Ovary (tissue), 9 donors: ENCODE measurements around the gene SKAP2. TPM values are rescaled to one million over a fixed set of nuclear protein-coding genes. Genes with fewer than 3 reads are reported as not detected.

ENCODE experiments used
- DNase-seq, 5 donors: peaks; one replicate each; pipeline ENCODE4 v3.0.0-alpha.2; 2019 to 2020
- H3K27ac ChIP-seq, 2 donors: fragments of 200-600 bp; one replicate each; pipeline versions ENCODE4 v1.5.1 to v1.8.0; 2019 to 2022
- H3K27me3 ChIP-seq: fragments of 200-600 bp; one replicate; pipeline ENCODE4 v1.8.0; 2022
- H3K36me3 ChIP-seq: fragments of 200-600 bp; sonication (generic); one replicate; pipeline ENCODE4 v1.5.1; 2019
- H3K4me1 ChIP-seq: one replicate; pipeline ENCODE4 v1.8.1; 2013; ENCODE audit warnings: mild to moderate bottlenecking, moderate library complexity; ENCODE audit not compliant: insufficient read depth
- H3K4me3 ChIP-seq: fragments of 200-600 bp; sonication (generic); one replicate; pipeline ENCODE4 v1.5.1; 2017
- H3K9me3 ChIP-seq, 2 donors: fragments of 200-600 bp in 1 of 2; sonication (generic) in 1 of 2; one replicate each; pipeline versions ENCODE4 v1.5.1 to v1.8.1; 2013 to 2019; ENCODE audit warnings: mild to moderate bottlenecking in 1 of 2, moderate library complexity in 1 of 2
- CTCF ChIP-seq, 3 donors: fragments of 450-650 bp in 2 of 3; fragments of 200-600 bp in 1 of 3; IDR thresholded peaks; one replicate each; pipeline versions ENCODE4 v1.5.1 to v1.8.0; 2016 to 2022; ENCODE audit warnings: antibody characterized with exemption in 3 of 3, mild to moderate bottlenecking in 1 of 3
- EP300 ChIP-seq: sonication (generic); formaldehyde crosslinking; IDR thresholded peaks from one replicate; pipeline ENCODE4 v1.6.1; 2017; ENCODE audit warnings: antibody characterized with exemption
- POLR2A ChIP-seq: fragments of 450-650 bp; IDR thresholded peaks from one replicate; pipeline ENCODE4 v1.6.1; 2017; ENCODE audit warnings: antibody characterized with exemption, mild to moderate bottlenecking, moderate library complexity
- WGBS, 3 donors: extraction: QIAGEN DNeasy Blood & Tissue Kit in 1 of 3; methylation state at CpG; one replicate each; pipeline versions ENCODE4 v1.1.5 to v1.1.7; 2013 to 2017; 5-methylcytosine and 5-hydroxymethylcytosine counted together
- intact Hi-C, 4 donors: fragments of 100-400 bp; cut with DNase I; formaldehyde crosslinking; loops; one replicate each; pipeline versions ENCODE4 v1.11.0 to v1.15.1; 2022 to 2023
- polyA plus RNA-seq, 2 donors: library from polyadenylated mRNA; stranded (reverse); fragments of 200-250 nt in 1 of 2; fragments of 350-450 nt in 1 of 2; fragmentation: Illumina TruSeq in 1 of 2; extraction: RNeasy Lipid Tissue Mini Kit (QIAGEN cat#74804) in 1 of 2; gene quantifications; one replicate each; pipeline ENCODE4 v1.2.3, GENCODE V29; 2013 to 2014
- total RNA-seq, 7 donors: library from RNA; depleted of rRNA in 2 of 7; stranded (reverse); fragments of >200 nt in 2 of 7; fragmentation: NEBNext Ultra II Directional in 3 of 7; extraction: Animal tissue kit (Norgen Biotek cat#: 25700) in 3 of 7; gene quantifications; one replicate each; pipeline versions ENCODE4 v1.1.0 to v1.2.4, GENCODE V29; 2016 to 2023
- donor health status: DM: no; HTN: no; CAD: no; lungs with moderate emphysema.
- donor health status: DM: no; HTN: no; CAD: no.
- donor health status: Bipolar disorder and iron deficiency.
- donor health status: DM: yes; HTN: yes; CAD: no.
- donor health status: DM: no; HTN: no; CAD: no.
- donor health status: DM: yes; HTN: yes; CAD: no.

The SKAP2 gene
- total and polyA plus RNA-seq, 9 donors: 8.6 to 40.8 (median 20.0) TPM

- H3K4me1 ChIP-seq: no peaks in the 10 kb centered on the region
- WGBS, 3 donors: 68 to 71% (median 68%) methylated on average over 14 of the region's 14 CpGs
- intact Hi-C loops: no loop called here
- no peak overlapping the region for H3K4me3 ChIP-seq
- no peak for TF ChIP-seq EP300
- no peak for TF ChIP-seq CTCF (IDR thresholded peaks at IDR 0.05)
- TF ChIP-seq POLR2A: no peak
- no peaks in the 10 kb centered on the region for H3K27me3 ChIP-seq
- H3K36me3 ChIP-seq: no peaks in the 10 kb centered on the region
- no peaks in the 10 kb centered on the region for H3K9me3 ChIP-seq
- no peak for DNase-seq
- no peak overlapping the region for H3K27ac ChIP-seq
Measured at GRCh38 chr7:26630941-26631580, 233.3 kb downstream of the SKAP2 start.

DNA sequence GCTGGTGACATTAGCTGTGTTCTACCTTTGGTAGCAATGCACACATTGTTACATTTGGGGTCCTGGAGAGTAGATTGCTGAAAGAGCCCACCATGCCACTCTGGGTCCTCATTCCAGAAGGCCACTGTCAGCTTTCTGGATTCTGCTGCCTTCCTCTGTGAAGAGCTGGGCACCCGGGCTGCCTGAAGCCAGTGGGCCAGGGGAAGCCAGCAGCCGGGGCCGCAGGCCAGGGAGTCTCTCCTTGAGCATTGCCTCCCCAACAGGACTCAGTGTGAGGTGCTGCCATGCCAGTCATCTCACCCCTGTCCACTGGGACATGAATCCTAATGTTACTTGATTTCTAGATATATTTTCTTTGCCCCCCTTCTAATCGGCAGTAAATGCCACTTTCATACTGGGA, 234.0 kb downstream of the SKAP2 start:
- 88 to 98% (median 91%) methylated on average over 4 of the region's 4 CpGs for WGBS, 3 donors
- H3K4me1 ChIP-seq: no peaks in the 10 kb centered on the region
- H3K9me3 ChIP-seq: no peaks in the 10 kb centered on the region
- H3K27ac ChIP-seq: no peak overlapping the region
- DNase-seq: no peak
- no peaks in the 10 kb centered on the region for H3K27me3 ChIP-seq
- H3K36me3 ChIP-seq: no peaks in the 10 kb centered on the region
- TF ChIP-seq POLR2A (no peak), EP300 (no peak), CTCF (IDR thresholded peaks at IDR 0.05) (no peak)
- intact Hi-C loops: no loop called here
- H3K4me3 ChIP-seq: no peak overlapping the region

DNA sequence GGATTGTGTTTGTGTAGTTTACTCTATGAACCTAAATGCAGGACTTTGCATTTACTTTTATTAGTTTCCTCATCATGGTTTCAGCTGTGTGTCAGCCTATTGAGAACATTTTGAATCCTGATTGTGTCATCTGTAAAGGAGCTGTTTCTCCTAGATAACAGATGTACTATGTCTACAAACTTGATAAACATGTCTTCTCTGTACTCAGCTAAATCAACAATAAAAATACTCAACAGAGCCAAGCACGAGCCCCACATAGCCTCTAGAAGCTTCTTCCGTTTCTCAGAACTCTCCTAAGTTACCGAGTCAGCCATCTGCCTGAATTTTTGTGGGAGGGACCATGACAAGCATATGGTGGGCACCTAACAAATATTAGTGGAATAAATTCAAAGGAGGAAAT, 234.7 kb downstream of the SKAP2 start:
- H3K4me1 ChIP-seq: no peaks in the 10 kb centered on the region
- WGBS, 3 donors: 18 to 33% (median 18%) methylated on average over 3 of the region's 3 CpGs
- intact Hi-C loops: no loop called here
- H3K4me3 ChIP-seq: no peak overlapping the region
- no peaks in the 10 kb centered on the region for H3K9me3 ChIP-seq
- TF ChIP-seq EP300 (no peak), POLR2A (no peak), CTCF (IDR thresholded peaks at IDR 0.05) (no peak)
- H3K27ac ChIP-seq: no peak overlapping the region
- no peak for DNase-seq
- H3K36me3 ChIP-seq: no peaks in the 10 kb centered on the region
- no peaks in the 10 kb centered on the region for H3K27me3 ChIP-seq

DNA sequence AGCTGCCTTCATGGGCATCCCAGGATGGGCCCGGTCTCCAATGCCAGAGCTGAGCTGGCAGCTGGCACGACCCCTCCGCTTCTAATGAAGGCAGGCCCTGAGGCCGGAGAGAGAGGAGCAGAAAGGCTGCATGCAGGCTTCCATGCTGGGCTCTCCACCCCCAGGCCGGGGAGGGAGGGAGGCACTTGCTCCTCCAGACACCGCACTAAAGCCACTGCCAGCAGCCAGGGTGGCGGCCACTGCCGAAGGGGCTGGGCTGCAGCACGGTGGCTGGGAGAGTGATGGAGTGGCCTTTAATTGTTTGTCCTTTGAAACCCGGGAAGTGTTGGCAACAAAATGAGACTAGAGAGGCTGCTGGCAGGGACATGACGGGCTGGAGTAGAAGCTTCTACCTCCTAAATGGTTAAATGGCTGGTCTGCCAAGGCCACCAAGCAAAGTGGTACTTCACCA, 236.5 kb downstream of the SKAP2 start:
- TF ChIP-seq POLR2A (no peak), CTCF (IDR thresholded peaks at IDR 0.05) (no peak), EP300 (no peak)
- Histone ChIP-seq H3K36me3 (no peaks in the 10 kb centered on the region), H3K9me3 (no peaks in the 10 kb centered on the region), H3K27ac (no peak overlapping the region), H3K27me3 (no peaks in the 10 kb centered on the region), H3K4me1 (no peaks in the 10 kb centered on the region), H3K4me3 (no peak overlapping the region)
- intact Hi-C loops: no loop called here
- DNase-seq: no peak
- 74 to 78% (median 76%) methylated on average over 11 of the region's 11 CpGs for WGBS, 3 donors
